ENCODE data around the gene RPS6KA4.

The RPS6KA4 gene

DNA sequence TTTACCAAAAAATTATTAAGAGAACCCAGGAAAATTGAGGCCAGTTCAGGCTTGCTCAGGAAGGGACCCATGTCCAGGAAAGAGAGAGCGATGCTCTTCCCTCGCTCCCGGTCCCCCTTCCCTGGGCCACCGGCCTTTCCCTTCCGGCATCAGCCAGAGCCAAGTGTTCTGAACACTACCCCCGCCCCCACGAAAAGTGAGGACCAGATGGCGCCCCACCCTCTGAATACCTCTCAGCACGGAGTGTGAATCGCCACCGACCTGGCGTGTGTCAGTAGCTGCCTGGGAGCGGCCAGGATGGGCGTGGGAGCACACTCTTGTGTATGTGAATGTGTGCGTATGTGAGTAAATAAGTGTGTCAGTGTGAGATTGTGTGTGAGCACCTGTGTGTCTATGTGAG lies 20.2 kb downstream of the RPS6KA4 start:
- ChIA-PET POLR2A (ENCODE audit: low non-redundant PET) (no interaction called here), CTCF (no interaction called here)
- DNase-seq (ENCODE audit: low spot score), result no peak
- TF ChIP-seq, protein P1, sequence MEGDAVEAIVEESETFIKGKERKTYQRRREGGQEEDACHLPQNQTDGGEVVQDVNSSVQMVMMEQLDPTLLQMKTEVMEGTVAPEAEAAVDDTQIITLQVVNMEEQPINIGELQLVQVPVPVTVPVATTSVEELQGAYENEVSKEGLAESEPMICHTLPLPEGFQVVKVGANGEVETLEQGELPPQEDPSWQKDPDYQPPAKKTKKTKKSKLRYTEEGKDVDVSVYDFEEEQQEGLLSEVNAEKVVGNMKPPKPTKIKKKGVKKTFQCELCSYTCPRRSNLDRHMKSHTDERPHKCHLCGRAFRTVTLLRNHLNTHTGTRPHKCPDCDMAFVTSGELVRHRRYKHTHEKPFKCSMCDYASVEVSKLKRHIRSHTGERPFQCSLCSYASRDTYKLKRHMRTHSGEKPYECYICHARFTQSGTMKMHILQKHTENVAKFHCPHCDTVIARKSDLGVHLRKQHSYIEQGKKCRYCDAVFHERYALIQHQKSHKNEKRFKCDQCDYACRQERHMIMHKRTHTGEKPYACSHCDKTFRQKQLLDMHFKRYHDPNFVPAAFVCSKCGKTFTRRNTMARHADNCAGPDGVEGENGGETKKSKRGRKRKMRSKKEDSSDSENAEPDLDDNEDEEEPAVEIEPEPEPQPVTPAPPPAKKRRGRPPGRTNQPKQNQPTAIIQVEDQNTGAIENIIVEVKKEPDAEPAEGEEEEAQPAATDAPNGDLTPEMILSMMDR (conservative IDR thresholded peaks at IDR 0.05; ENCODE audit: low read depth), result no peak
- H3K27ac ChIP-seq, result peak overlapping the region; percentile 37

DNA sequence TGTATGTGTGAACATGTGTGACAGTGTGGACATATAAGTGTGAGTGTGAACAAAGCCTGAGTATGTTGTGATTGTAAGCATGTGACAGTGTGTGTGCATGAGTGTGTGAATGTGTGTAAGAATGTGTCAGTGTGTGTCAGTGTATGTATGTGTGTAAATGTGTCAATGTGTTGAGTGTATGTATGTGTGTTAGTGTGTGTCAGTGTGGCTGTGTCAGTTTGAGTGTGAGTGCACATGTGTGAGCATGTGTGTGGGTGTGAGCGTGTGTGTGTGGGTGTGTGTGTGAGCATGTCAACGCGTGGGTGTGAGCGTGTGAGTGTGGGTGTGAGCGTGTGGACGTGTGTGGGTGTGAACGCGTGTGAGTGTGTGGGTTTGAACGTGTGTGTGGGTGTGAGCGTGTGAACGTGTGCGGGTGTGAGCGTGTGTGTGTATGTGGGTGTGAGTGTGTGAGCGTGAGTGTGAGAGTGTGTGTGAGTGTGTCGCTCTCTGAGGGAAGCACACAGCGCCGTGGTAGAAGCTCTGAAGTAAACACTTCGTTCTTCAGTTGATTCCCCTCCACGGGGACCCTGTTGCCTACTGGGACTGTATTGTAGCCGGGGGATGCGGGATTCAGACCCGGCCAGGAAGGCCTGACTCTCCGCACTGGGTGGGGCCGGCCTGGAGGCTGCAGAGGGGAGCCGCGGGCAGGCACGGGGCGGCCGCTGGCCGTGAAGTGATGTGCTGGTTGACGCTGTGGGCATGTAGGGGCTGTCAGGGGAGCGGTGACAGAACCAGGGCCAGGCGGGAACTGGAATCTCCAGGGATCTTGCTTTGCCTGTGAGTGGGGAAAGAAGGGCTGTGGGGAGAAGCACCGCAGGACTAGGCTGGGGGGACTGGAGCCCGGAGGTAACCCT lies 21.1 kb downstream of the RPS6KA4 start:
- TF ChIP-seq, protein P1 (conservative IDR thresholded peaks at IDR 0.05; ENCODE audit: low read depth), result no peak
- POLR2A ChIA-PET (ENCODE audit: low non-redundant PET), result no interaction called here
- no peak for DNase-seq (ENCODE audit: low spot score)
- peak overlapping the region; percentile 38 for H3K27ac ChIP-seq
- CTCF ChIA-PET, result interaction anchor here (0.7 kb wide), 1 partner anchor 73 kb away, joined by 3 read pairs; no protein-coding TSS in a partner anchor

- DNase-seq (ENCODE audit: low spot score), result no peak
- TF ChIP-seq, protein P1 (conservative IDR thresholded peaks at IDR 0.05; ENCODE audit: low read depth), result no peak
- POLR2A ChIA-PET (ENCODE audit: low non-redundant PET), result no interaction called here
- H3K27ac ChIP-seq, result no peak overlapping the region
- CTCF ChIA-PET, result no interaction called here
These were observed 22.4 kb downstream of the RPS6KA4 start for GRCh38 chr11:64381350-64381749.

DNA sequence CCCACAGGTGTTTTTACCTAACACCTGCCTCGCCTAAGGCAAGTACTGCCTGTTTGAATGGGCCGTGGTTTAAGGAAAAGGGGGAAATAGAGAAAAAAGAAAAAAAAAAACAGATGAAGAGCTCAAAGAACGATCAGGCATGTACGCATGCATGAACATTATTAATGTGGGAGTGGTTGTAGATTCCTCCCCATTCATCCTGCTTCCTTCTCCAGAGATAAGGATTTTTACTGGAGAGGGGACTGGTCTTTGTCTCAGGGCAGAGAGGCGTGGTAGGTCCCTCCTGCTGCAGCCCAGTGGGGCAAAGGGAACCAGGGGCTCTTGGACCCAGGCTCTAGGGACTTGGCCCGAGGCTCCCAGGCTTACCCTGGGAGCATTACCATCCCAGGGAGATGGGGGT lies 23.1 kb downstream of the RPS6KA4 start:
- CTCF ChIA-PET, result no interaction called here
- TF ChIP-seq, protein P1 (conservative IDR thresholded peaks at IDR 0.05; ENCODE audit: low read depth), result no peak
- POLR2A ChIA-PET (ENCODE audit: low non-redundant PET), result no interaction called here
- DNase-seq (ENCODE audit: low spot score), result no peak
- H3K27ac ChIP-seq, result no peak overlapping the region

DNA sequence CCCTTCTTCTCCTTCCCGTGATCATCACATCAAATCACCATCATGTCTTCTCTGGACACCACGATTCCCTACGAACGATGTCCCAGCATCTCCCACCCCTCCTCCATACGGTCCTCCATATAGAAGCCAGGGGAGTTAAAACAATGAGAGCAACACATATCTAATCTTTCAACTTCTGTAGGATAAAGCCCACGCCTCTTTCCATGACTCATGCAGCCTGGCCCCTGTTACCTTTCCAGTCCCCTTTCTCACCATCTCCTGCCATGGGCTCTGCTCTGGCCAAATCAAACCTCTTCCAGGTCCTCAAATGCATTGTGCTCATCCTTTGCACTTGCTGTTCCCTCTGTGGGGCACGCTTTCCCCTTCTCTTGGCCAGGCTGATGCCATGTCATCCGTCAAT lies 23.6 kb downstream of the RPS6KA4 start:
- CTCF ChIA-PET, result no interaction called here
- POLR2A ChIA-PET (ENCODE audit: low non-redundant PET), result no interaction called here
- no peak overlapping the region for H3K27ac ChIP-seq
- TF ChIP-seq, protein P1 (conservative IDR thresholded peaks at IDR 0.05; ENCODE audit: low read depth), result no peak
- DNase-seq (ENCODE audit: low spot score), result no peak

DNA sequence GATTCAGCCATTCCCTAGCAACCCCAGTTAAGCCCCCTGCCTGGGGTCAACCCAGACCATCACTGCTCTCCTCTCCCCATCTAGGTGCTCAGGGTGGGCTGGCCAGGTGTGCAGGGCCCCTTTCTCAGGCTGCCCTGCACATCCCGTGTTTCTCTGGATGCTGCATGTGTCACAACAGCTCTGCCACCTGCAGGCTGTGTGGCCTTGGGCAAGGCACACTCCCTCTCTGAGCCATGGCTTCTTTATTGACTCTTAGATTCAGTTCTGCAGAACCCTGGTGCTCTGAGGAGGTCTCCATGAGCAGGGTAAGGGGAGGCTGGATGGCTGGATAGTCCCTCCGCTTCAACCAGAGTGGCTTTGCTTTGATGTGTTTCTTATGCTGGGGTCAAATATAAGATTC lies 24.6 kb downstream of the RPS6KA4 start:
- TF ChIP-seq, protein P1 (conservative IDR thresholded peaks at IDR 0.05; ENCODE audit: low read depth), result no peak
- DNase-seq (ENCODE audit: low spot score), result no peak
- ChIA-PET CTCF (no interaction called here), POLR2A (ENCODE audit: low non-redundant PET) (no interaction called here)
- no peak overlapping the region for H3K27ac ChIP-seq

Measured in RWPE1 (cell line).